Measurements from ENCODE around the gene MED16.

GRCh38 chr19:912181-913079, 19.4 kb upstream of the MED16 start:
- no peak for TF ChIP-seq CTCF (IDR thresholded peaks at IDR 0.05)
- no peak for TF ChIP-seq POLR2A (IDR thresholded peaks at IDR 0.05)

Measured in lower leg skin (tissue), 3 donors.